HG03439 (cell line): Measurements from ENCODE around the gene ASNS.
A peak's percentile ranks its signal among the peaks of the same experiment; 100 is the strongest.

Experiments used
- ATAC-seq: cut with Tn5 transposase; IDR thresholded peaks from one replicate; pipeline ENCODE4 v1.9.1; 2021; ENCODE audit warnings: mild to moderate bottlenecking, moderate library complexity; ENCODE audit not compliant: unreplicated experiment

Gene ASNS

GRCh38 chr7:97842772-97843345 lies 29.3 kb downstream of the ASNS start:
- ATAC-seq = no peak

DNA sequence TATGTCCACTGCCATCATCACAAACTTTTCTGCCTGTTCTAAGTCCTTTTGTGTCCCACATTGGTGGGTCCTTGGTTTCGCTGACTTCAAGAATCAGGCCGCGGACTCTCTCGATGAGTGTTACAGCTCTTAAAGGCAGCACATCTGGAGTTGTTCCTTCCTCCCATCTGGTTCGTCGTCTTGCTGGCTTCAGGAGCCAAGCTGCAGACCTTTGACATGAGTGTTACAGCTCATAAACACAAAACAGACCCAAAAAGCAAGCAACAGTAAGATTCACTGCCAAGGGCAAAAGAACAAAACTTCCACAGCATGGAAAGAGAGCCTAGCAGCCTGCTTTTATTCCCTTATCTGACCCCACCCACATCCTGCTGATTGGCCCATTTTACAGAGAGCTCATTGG lies 30.2 kb downstream of the ASNS start:
- ATAC-seq = no peak

DNA sequence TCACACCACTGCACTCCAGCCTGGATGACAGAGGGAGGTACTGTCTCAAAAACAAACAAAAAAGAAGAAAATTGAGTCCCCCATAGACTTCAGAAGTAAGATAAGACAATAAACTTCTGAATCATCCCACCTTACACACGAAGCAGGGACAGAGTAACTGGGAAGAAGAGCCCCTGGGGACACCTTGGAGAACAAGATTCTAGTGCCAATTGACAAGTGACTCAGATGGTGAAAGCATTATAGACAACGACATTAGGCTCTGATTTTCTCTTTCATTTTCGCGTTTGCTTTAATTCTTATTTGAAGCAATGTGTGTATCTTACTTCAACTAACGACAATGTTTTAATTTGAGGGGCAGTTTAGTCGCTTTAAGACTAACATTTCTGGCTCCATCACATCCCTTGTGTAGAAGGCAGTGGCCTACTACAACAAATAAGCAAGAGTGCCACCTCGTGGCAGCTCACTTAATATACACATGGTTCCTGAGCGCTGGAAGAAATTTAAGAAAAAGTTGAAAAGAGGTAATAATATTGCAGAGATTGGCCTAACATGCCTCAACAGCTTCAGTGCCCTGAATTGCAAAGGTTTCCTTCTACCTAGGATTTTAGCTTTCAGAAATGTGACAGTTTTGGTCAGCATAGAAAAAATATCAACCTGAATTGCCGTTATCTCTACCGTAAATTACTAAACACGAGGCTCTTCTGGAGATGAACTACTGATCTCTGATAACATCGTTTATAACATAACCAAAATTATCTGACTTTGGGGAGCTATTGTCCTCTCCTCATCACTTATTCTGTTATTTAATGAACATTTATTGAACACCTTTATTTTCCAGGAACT lies 36.7 kb downstream of the ASNS start:
- ATAC-seq = peak; percentile 72

GRCh38 chr7:97819161-97819560 lies 53.0 kb downstream of the ASNS start:
- ATAC-seq = no peak

DNA sequence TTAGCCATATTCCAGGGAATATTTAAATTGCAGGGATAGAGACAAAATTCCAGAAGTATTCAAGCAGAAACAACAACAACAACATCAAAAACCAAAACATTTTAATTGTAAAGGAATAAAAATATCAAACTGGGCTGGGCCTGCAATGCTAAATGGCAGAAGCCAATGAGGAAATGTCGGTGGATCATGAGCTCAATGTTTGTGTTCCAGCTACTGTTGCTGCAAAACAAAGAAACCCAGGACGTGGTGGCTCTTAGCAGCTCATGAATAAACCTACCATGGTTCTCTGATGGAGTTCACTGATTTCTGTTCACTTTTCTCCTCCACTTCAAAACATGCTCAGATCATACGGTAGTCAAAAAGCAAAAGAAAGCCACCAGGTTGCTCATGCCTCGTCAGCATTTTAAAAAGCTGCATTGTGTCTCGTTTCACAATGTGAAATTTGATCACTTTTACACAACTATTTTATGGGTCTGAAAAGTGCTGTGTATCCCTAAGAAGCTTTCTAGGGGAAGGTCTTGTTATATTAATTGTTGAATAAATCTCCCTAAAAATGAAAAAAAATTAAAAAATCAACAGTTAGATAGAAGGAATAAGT lies 54.0 kb downstream of the ASNS start:
- no peak for ATAC-seq
